Stimulated activated CD4-positive, alpha-beta T cell treated with anti-CD3 and anti-CD28 coated beads, TNF-alpha, amount 100 ng/mL, for 48 hours (primary cell): ENCODE results near the gene SLCO2A1.
A peak's percentile ranks its signal among the peaks of the same experiment; 100 is the strongest.

Experiments used
- DNase-seq, 3 donors: peaks; one replicate each; pipeline ENCODE4 v3.0.0-alpha.2; 2020; ENCODE audit warnings: low read depth in 3 of 3

The SLCO2A1 gene

DNA sequence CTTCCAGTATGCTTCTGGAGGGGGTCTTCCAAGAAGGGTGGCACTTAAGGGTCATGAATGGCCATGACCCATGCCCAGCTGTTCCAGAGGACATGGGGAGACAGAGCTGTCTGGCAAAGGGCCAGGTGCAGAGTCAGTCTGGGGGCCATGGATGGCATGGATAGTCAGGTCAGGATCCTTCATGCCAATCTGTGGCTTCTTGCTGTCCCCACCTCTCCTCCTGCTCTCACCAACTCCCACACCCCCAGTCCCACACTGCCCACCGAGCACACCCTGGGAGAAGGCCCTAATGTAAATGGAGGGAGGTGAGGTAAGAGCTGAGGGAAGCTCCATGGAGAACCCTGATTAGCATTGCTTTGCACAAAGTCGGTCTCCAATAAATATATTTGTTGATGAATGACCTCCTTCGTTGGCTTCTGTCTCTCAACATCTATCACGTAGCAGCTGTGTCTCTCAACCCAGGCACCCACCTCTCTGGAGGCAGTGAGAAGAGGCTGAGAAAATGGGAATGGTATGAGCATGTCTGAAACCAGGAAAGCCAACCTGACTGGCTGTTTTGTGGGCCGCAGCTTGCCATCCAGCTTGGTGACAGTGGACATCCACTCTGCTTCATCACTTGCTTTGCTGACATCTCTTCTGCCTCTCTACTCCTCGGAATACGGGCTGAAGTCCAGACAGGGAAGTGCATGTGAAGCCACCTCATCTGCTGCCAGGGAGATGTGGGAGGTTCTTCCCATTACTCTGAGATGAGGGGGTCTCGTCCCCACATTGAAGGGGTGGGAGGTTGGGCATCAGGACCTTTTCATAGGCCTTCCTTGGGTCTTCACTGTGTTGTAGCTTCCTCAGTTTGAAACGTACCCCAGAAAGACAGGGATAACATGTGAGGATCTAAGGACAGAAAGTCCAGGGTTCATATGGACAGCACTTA is 96.4 kb downstream of the SLCO2A1 start:
- DNase-seq: no peak

DNA sequence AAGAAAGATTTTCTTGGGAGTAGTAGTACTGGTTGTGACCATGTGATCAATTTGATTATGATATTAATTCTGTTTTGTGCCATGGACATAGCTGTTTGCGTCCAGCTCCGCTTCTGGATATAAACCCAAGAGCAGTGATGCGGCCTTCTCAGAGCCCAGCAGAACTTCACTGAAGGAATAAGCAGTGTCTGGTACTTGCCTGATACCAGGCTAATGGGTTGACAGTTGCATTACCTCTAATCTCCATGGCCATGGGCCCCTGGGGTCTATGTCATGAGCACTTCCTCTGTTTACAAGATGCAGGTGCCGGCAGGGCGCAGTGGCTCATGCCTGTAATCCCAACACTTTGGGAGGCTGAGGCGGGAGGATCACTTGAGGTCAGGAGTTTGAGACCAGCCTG is 97.7 kb downstream of the SLCO2A1 start:
- DNase-seq: no peak

DNA sequence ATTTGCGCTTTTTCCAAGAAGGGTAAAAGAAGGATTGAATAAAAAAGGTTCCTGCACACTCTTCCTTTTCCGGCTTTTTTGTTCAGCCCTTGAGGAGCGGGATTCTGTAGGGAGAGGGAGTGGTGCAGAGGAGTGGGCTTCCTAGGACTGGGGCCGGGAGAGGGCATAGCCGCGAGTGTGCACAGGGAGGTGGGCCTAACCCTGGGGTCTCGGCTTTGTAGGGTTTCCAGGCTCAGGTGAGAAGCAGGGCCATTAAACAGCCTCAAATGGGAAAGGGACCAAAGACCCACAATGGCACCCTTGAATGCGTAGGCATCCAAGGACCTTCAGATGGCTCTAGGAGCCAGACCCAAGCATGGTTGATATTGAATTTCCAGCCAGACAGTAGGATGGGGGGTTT is 98.6 kb downstream of the SLCO2A1 start:
- no peak for DNase-seq

DNA sequence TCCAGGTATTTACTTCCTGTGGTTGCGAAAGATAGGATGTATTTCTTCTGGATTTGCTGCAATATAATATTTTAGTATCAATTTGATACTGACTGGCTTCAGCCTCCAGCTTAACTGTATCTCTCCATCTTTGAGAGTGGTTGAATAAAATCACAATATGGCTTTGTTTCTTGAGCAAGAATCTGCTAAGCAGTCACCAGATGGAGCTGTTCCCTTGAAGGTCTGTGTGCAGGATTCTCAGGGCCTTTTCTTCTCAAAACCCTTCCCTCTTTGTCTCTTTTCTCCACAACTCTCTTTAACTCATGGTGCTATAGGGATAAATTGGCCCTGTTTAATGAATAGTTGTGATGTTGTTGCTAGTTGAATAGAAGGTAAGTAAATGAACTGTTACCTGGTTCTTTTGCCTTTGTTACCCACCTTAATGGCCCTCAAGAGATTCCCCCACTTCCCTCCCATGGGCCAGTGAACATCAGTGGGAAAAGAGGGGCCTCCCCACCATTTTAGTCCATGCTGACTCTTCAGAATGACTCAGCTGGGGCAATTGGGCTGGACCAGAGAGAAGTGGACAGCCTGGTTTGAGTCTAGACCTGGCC is 99.3 kb downstream of the SLCO2A1 start:
- no peak for DNase-seq

DNA sequence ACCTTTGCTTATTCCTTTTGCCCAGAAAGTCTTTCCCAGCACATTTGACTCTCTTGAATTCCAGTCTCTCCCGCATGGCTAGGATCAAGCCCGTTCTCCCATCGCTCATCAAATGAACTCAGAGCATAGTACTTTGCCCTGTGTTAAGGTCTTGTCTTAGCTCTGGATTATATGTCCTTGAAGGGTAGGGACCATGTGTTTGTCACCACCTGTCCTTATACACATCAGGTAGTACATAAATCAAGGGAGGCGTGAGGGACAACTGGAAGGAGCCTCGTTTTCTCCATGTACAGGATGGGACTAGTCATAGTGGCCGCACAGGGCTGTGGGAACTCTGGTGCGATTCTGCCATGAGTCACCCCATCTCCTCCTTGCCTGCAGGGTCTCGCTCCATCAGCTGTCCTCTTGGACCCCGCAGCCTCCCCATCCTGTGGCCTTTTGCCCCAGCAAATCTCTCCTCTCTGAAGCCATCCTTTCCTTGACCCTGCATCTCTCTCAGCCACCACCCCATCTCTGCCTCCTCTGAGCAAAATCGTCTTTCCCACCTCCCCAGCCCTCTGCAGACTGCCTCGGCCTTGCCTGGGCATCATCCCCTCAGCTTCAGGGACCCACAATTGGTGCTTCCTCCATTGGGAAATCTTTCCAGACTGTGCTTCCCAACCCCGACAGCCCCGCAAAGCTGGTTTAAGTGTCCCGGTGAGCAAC is 100.7 kb downstream of the SLCO2A1 start:
- DNase-seq: no peak

DNA sequence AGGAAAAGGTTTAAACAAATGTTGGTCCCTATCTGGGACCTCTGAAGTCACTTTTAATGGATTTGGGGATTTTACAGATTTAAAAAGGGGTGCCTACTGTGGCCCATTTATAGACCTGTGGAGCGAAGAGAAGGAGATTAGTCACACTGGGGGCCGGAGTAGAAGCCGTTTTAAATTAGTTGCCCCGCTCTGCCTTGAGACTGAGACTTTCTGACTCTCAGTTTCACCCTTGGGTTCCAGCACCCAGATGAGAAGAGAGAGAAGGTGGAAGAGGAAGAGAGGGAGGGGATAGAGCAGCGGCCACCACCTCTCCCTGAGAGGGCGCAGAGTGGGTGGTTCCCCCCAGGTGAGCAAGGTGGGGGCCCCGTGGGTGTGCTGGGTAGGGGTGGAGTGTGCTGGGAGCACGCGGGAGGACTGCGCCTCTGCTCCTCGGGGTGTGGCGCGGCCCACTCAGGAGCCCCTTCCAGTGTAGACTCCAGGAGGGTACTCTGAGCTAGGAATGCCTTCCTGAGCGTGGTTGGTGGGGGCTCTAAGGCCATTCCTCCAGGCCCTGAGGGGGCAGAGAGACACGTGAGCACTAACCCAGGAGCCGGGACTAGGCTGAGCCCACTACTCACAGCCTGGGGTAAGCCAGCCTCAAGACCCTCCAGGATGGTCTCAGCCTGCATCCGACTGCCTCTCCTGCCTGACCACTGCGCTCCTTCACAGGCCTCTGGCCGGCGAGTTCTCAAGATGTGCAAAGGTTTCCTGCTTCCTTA is 101.4 kb downstream of the SLCO2A1 start:
- no peak for DNase-seq

DNA sequence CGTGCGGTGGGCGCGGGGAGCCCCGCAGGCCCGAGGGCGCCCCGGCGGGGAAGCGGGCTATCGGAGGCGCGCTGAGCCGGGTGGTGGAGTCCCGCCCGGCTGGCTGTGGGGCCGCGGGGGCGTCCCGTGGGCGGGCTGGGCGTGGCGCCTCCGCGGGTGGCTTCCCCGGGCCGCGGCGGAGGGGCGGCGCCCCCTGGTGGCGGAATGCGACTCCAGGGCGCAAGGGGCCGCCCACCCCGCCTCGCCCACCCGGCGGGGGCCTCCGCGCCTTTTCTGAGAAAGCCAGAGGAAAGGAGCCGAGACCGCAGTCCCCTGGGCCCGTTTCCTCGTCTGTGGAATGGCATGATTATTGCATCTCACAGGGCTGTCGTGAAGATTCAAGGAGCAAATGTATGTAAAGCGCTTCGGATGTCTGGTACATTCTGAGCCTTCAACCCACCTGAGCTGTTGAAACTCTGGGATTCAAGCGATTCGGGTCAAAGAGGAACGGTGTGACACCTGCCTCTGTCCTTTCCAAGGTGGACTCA is 102.1 kb downstream of the SLCO2A1 start:
- peak; percentile 16 to 65 (median 48) for DNase-seq

DNA sequence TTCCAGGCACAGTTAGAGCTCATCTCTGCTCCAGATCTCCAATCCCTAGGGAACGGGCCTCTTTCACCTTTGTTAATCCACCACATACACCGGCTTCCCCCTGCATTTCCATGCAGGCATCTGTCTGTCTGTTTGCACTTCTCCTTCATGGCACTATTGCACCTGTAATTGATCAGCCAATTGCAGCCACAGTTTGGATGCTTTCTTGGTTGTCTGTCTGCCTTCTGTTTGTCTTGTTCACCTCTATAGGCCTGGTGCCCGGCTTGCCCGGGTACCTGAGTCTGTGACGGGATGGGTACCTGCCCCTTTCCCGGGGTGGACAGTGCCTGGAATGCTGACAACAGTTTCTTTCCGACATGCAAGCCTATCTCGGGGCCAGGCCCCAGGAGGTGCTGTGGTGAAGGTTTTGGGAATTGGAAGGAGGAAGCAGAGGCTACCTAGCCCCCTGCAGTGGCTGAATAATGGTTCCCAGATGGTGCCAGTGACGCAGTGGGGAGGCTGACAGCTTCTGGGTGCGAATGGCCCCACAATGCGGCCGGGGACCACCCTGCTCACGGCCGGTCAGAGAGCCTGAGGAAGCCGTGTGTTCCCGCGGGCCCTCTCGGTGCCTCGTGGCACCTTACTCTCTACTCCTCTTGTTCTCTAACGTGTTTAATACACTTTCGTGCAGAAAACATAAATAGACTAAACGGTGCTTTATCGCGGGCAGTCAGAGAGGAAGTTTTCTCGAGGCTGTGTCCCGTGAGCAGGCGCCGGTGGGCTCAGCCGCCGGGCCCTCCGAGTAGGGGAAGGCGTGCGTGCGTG is 102.8 kb downstream of the SLCO2A1 start:
- no peak for DNase-seq

DNA sequence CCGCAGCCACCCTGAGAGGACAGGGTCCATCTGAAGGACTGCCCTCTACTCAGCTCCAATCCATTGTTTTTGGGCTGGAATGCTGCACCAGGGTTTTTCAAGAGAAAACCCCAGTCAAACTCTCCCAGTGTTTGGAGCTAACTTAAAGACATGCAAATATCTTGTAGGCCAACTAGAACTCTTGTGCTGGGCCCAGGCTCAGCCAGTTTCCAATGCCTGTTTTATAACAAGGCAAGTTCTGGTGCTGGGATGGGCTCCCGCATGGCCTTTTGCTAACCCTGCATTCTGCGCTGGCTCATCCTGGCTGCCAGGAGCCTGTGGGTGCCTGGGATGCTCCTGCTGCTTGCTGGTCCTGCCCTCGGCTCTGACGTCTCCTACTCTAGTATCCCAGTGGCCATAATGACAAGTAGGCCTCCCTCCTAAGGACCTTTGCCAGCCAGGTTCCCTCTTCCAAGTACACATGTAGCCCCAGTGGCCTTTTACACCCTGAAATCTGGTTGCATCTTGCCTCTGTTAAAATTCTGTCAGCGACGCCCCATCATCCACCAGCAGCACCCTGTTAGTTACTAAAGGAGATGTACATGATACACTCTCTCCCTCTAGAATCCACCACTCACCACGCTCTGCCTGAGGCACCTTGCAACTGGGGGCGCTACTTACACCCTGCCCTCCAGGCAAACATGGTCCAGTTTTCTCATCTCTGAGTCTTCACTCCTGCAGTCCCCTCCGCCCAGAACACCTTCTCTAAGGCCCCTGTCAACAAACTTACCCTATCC is 103.6 kb downstream of the SLCO2A1 start:
- DNase-seq: no peak

DNA sequence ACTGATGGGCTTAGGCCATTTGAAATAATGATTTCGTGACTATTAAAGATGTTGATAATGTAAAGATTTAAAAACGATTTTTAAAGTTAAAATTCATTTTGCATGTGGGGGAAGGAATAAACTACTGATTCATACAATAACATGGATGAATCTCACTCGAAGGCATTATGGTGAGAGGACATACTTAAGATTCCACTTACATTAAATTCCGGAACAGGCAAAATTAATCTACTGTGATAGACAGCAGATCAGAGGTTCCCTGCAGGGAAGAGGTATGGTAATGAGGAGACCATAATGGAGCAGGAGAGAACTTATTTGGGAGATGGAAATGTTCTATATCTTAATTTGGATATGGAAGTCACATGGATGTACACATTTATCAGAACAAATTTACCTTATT is 105.7 kb downstream of the SLCO2A1 start:
- DNase-seq: no peak

DNA sequence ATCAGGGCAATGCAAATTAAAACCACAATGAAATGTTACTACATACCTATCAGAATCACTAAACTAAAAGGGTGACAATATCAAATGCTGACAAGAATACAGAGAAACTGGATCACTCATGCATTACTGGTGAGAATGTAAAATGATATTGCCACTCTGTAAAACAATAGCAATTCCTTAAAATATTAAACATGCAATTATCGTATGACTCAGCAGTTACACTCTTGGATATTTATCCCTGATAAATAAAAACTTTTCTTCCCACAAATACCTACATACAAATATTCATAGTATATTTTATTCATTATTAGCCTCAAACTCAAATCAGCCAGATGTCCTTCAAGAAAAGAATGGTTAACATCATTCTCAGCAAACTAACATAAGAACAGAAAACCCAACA is 108.1 kb downstream of the SLCO2A1 start:
- no peak for DNase-seq

DNA sequence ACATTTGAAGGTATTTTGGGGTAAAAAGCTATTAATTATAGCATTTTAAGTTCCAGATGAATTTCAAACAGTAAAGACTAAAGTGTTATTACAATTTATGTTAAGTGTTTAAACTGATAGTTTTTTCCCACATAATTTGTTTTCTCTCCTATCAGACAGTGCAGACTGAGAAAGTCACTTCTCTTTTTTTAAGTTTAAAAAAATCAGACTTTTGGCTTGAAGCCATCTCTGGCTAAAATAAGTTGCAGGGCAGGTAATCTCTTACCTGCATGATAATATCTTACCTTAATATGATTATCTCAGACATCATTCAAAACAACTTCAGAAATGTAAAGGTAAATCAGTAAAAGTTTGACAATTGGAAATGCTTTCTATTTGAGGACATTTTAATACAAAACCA is 112.6 kb downstream of the SLCO2A1 start:
- no peak for DNase-seq

DNA sequence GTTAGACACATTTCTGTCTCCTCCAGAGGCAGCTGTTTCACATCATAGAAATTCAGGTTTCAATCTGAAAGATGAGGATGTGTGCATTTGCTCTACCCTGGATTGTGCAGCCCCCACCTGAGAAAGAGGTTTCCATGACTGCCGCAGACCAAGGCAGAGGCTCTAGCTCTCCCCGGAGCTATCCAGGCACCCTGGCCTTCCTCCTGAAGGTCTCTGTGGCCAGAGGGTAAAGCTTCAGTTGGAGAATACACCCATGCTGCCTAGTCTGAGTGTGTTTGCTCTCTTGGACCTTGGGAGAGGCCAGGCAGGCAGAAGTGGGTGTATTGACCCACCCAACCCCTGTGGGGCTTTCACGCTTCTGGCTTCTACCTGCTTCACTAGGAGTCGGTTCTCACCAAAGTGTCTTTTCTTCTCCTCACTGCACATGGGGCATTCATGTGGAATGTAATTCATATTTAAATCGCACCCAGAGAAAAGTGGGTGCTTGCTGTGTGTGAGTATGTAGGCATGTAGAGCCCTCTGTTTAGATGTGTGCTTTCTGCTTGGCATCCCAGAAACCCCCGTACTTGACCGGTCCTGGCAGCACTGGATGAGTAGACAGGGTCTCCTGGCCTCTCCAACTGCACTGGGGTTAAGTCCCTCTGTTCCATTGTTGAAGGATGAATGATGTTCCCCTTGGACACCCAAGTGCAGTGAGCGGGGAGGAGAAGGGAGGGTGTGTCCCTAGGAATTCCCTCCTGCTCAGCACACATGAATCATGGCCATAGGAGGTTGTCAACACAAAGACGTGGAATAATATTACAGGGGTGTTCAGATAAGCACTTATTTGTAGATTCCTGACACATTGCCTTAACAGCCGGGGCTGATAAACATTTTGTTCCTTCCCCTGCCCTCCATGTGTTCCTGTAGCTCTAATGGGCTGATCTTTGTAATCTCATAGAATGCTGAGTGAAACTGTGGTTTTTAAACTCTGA is 113.8 kb downstream of the SLCO2A1 start:
- DNase-seq: no peak

DNA sequence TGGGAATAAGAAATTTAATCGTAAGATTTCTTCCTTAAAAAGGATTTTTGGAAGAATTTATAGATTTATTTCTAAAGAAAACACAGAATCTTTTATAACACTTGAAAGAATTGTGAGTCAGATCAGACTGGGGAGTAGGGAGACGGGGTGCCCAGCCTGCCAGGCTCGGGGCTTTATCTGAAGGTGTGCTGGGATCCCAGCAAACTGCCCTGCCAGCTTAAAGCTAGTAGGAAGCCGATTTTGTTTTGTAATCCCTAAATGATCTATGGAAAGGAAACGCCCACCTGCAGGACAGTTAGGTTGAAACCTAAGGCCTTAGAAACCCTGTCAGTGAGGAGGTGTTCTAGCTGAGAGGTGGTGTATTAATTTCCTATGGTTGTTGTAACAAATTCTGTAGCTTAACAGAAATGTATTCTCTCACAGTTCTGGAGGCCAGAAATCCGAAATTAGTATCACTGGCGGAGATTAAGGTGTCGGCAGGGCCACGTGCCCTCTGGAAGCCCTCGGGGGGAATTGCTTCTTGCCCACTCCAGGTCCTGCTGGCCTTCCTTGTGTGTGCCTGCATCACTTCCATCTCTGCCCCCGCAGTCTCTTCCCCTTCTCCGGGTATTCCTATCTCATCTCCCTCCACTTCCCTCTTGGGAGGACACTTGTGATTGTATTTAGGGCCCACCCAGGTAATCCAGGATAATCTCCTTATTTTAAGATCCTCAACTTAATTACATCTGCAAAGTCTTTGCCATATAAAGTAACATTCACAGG is 114.7 kb downstream of the SLCO2A1 start:
- DNase-seq: no peak

DNA sequence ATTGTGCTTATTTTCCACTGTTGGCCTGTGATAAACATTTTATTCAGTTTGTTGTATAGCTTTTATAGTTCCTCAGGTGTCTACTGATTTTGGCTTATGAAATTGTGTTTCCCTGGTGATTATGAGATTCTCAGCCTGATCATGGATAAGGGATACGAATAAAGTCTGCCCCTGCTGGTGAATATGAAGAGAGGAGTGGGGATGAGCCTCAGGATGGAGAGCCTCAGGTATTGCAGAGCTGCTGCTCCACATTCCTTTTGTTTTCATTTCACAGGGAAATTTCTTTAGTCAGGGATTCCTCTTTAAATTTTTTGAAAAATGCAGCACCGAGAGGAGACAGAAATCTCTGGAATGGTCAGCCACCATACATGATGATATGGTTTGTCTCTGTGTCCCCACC is 119.3 kb downstream of the SLCO2A1 start:
- no peak for DNase-seq

DNA sequence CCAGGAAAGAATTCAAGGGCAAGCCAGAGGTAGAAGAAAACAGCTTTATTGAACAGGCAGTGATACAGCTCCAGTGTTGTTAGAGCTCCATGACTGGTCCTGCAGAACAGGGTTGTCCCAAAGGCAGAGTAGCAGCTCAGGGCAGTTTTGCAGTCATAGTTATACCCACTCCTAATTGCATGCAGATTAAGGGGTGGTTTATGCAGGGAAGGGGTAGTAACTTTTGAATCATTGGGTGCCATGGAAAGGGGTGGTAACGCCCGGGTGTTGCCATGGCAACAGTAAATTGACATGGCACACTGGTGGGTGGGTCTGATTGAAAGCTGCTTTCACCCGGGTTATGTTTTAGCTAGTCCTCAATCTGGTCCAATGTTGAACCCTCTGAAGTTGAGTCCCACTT is 124.3 kb downstream of the SLCO2A1 start:
- no peak for DNase-seq

DNA sequence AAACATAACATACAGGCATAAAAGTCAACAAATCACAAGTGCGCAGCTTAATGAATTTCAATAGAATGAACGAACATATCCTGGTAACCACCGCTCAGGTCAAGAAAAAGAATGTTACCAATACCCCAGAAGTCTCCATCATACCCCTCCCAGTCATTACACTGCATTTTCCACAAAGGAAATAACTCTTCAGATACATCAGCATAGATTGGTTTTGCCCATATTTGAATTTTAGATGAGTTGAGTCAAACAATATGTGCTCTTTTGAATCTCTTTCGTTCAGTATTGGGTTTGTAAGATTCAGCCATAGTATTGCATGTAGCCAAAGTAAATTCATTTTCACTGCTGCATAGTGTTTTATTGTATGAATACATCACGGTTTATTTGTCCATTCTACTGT is 127.9 kb downstream of the SLCO2A1 start:
- no peak for DNase-seq

DNA sequence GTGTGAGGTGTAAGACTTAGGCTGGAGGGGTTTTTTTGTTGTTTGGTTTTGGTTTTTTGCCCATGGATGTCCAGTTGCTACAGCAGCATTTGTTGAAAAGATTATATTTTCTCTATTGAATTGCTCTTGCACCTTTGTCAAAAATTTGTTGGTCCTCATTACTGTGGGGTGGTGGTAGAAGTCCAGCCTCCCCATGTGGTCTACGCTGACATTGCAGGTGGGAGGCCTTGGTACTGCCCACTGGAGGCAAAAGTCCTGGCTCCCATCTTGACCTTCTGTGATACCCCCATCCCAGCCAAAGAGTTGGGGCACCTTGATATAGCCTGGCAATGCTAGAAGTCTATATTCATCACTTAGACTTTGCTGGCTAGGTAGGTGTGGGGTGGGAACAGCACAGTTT is 128.6 kb downstream of the SLCO2A1 start:
- no peak for DNase-seq
